GM10248 (cell line): ENCODE data around the gene MCRS1.
A peak's percentile ranks its signal among the peaks of the same experiment; 100 is the strongest.
"Not testable (repeated sequence)": the region's sequence is repeated elsewhere in the genome, so short reads cannot be mapped to it uniquely, and the experiment has no call there.

Experiments
- CTCF ChIA-PET: fragments of 300-600 bp; sonication (Branson Sonifier 250); formaldehyde crosslinking; extraction: SDS; loops from one replicate; lab custom pipeline; 2021; ENCODE audit warnings: antibody characterized with exemption; lab: Yijun Ruan, JAX
- POLR2A ChIA-PET: fragments of 350-650 bp; sonication (Branson Sonifier 250); formaldehyde crosslinking; extraction: SDS; loops from one replicate; lab custom pipeline; 2020; ENCODE audit warnings: antibody characterized with exemption; lab: Yijun Ruan, JAX
- DNase-seq: peaks from one replicate; pipeline ENCODE4 v3.0.0; 2012; ENCODE audit errors: extremely low spot score
- TF ChIP-seq, protein P1 (sequence below): IDR thresholded peaks from 2 replicates; pipeline ENCODE4 v1.5.1; 2012; ENCODE audit warnings: mild to moderate bottlenecking, low read depth; ENCODE audit errors: extremely low read depth, missing control alignments, control extremely low read depth

MCRS1 gene, protein sequence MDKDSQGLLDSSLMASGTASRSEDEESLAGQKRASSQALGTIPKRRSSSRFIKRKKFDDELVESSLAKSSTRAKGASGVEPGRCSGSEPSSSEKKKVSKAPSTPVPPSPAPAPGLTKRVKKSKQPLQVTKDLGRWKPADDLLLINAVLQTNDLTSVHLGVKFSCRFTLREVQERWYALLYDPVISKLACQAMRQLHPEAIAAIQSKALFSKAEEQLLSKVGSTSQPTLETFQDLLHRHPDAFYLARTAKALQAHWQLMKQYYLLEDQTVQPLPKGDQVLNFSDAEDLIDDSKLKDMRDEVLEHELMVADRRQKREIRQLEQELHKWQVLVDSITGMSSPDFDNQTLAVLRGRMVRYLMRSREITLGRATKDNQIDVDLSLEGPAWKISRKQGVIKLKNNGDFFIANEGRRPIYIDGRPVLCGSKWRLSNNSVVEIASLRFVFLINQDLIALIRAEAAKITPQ

DNA sequence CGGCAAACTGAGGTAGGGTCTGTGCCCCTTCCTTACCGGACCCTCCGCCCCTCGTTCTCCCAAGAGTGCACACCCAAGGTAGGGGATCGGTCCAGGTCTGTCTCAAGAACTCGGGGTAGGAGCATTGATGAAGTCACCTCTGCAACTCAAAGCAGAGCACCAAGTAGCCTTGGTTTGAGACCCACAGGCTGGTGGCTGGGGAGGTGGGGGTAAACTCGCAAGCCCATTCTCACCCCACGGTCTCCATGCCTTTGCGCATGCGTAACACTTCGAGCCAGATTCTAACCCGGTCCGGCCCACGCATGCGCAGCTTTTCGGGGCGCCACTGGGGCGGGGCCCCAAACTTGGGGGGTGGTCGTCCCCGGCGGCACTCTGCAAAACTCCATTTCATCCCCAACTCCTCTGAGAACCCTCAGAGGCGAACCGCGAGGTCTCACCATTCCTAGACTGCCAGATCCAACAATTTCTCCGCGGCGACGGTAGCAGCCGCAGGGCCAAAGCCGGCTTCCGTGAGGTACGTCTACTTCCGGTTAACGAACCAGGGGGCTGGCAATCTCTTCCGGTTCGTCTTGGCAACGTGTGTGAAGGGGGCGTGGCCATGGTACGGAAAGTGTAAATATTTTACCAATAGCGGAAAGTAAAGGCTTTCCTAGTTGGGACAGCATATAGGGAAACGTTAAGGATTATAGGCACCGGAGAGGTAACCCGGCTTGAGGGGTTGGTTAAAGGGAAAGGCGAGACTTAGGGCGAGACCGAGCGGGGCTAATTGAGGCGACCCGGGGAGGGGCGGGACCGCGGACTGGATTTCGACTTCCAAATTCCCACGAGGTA is at the start of gene MCRS1:
Gene MCRS1, minus strand, starts transcription at position 532 of the 831 bp plus-strand sequence. CDS start 1,411 bp downstream, outside the sequence.
- peak; percentile 97 for DNase-seq
- CTCF ChIA-PET = interaction anchor here (0.7 to 5.2 kb wide), 7 partner anchors 13 to 220 kb away, joined by 3 to 55 read pairs (median 5); partner anchors contain the start of gene PRPF40B
- TF ChIP-seq, protein P1, sequence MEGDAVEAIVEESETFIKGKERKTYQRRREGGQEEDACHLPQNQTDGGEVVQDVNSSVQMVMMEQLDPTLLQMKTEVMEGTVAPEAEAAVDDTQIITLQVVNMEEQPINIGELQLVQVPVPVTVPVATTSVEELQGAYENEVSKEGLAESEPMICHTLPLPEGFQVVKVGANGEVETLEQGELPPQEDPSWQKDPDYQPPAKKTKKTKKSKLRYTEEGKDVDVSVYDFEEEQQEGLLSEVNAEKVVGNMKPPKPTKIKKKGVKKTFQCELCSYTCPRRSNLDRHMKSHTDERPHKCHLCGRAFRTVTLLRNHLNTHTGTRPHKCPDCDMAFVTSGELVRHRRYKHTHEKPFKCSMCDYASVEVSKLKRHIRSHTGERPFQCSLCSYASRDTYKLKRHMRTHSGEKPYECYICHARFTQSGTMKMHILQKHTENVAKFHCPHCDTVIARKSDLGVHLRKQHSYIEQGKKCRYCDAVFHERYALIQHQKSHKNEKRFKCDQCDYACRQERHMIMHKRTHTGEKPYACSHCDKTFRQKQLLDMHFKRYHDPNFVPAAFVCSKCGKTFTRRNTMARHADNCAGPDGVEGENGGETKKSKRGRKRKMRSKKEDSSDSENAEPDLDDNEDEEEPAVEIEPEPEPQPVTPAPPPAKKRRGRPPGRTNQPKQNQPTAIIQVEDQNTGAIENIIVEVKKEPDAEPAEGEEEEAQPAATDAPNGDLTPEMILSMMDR = no peak
- POLR2A ChIA-PET = interaction anchor here (0.6 to 1.4 kb wide), 4 partner anchors 11 to 252 kb away, joined by 3 to 4 read pairs (median 4); partner anchors contain the start of gene TMBIM6

DNA sequence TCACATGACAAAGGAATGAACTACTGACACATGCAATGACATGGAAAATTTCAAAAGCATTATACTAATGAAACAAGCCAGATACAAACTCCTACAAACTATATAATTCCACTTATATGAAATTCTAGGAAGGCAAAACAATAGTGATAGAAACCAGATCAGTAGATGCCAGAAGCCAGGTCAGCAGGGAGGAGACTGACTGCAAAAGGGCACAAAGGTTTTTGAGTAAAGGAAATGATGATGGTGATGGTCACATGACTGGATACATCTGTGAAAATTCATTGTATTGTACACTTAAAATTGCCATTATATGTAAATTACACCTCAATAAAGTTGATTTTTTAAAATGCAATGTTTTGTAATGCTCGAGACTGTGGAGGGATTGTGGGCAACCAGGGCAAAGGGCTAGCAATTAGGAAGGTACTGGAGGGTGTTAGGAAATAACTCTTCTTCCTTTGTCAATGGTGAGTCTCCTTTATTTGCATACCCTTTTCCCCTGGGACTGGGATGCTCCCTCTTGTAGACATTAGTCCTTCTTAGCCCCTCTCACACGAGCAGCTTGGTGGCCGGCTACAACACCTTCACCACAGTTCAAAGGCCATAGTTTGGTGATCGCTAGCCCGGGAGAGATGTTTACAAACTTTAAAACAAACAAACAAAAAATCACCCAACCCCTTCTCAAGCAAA is 48.7 kb upstream of the MCRS1 start:
- DNase-seq = no peak
- TF ChIP-seq, protein P1 = no peak
- CTCF ChIA-PET = no interaction called here
- POLR2A ChIA-PET = no interaction called here

DNA sequence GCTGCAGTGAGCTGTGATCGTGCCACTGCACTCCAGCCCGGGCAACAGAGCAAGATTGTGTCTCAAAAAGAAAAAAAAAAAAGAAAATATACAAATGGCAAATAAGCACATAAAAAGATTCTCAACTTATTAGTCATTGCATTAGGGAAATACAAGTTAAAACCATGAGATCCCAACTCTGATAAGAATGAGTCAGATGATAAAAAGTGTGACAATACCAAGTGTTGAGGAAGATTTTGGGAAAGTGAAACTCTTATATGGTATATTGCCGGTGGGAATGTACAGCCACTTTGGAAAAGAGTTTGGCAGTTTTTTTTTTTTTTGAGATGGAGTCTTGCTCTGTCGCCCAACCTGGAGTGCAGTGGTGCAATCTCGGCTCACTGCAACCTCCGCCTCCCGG is 47.8 kb upstream of the MCRS1 start:
- TF ChIP-seq, protein P1 = no peak
- POLR2A ChIA-PET = no interaction called here
- CTCF ChIA-PET = interaction anchor here (0.9 to 1.8 kb wide), 4 partner anchors 8 to 623 kb away, joined by 3 to 10 read pairs (median 5); partner anchors contain the start of genes FAM186B and PRPF40B
- no peak for DNase-seq

DNA sequence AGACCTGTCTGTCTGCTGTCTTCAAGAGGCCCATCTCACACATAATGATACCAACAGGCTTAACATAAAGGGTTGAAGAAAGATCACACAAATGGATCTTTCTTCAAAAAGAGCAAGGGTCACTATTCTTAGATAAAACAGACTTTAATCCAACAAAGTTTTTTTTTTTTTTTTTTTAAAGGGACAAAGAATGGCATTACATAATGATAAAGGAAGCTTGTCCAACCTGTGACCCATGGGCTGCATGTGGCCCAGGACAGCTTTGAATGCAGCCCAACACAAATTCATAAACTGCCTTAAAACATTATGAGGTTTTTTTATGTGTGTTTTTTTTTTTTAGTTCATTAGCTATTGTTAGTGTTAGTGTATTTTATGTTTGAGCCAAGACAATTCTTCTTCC is 44.3 kb upstream of the MCRS1 start:
- CTCF ChIA-PET = interaction anchor here (0.9 to 1.6 kb wide), 3 partner anchors 11 to 48 kb away, joined by 3 to 6 read pairs (median 4); partner anchors contain the start of gene PRPF40B
- POLR2A ChIA-PET = interaction anchor here (0.6 kb wide), 1 partner anchor 10 kb away, joined by 4 read pairs; no protein-coding TSS in a partner anchor
- DNase-seq = no peak
- TF ChIP-seq, protein P1 = no peak

DNA sequence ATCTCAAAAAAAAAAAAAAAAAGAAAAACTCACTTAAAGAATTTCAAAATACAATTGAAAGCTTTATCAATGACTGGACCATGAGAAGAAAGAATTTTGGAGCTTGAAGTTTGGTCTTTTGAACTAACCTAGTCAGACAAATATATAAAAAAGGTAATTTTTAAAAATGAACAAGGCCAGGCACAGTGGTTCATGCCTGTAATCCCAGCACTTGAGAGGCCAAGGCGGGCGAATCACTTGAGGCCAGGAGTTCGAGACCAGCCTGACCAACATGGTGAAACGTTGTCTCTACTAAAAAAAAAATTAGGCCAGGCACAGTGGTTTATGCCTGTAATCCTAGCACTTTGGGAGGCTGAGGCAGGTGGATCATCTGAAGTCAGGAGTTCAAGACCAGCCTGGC is 42.8 kb upstream of the MCRS1 start:
- CTCF ChIA-PET = interaction anchor here (0.8 to 1.6 kb wide), 3 partner anchors 13 to 53 kb away, joined by 3 to 6 read pairs (median 3); partner anchors contain the start of gene PRPF40B
- POLR2A ChIA-PET, DNase-seq: not testable (repeated sequence)

DNA sequence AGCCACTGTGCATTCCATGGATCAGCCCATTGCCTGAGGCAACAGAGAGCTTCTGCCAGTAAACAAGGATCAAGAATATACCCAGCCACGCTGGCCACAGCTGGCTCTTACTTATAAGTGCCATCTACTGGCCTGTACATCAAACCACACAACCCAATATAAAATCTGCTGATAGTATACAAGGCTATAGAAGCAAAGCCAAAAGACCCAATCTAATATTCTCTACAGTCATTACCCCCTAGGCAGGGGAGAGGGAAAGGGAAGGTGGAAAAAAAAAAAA is 41.9 kb upstream of the MCRS1 start:
- TF ChIP-seq, protein P1 = no peak
- ChIA-PET POLR2A (no interaction called here), CTCF (no interaction called here)
- no peak for DNase-seq
